NCI-H1105 (cell line): Measurements from ENCODE around the gene BTRC.
A peak's percentile ranks its signal among the peaks of the same experiment; 100 is the strongest.
"Not testable (repeated sequence)": the region's sequence is repeated elsewhere in the genome, so short reads cannot be mapped to it uniquely, and the experiment has no call there.

Experiments
- DNase-seq: peaks from one replicate; lab custom pipeline; 2025; lab: John Stamatoyannopoulos, UW

Gene BTRC

DNA sequence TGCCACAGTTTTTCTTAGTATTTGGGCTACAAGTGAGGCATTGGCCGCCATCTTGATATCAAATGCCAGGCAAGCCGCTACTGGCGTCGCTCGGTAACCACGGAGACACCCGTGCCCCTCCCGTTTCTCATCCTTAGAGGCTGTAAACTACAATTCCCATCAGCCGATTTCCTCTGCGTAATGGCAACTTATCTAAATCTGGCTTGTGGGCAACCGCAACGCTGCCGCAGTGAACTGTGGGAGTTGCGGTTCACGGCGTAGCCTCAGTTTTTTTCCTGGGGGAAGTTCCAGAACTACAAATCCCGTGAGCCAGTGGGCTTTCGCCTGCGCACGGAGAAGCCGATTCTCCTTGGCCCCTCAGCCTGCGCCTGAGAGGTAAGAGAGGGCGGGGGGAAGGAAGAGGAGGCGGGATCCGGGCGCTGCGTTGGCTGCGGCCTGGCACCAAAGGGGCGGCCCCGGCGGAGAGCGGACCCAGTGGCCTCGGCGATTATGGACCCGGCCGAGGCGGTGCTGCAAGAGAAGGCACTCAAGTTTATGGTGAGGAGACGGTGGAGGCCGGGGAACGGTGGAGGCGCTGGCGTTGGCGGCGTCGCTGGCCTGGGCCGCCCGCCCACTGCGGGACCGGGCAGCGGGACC lies at the start of gene BTRC:
Gene BTRC, plus strand, starts transcription at position 474 of the 636 bp plus-strand sequence. Its CDS starts 16 bp downstream, at position 490.
- peak; percentile 93 for DNase-seq

GRCh38 chr10:101304316-101304715 lies 49.6 kb upstream of the BTRC start:
- no peak for DNase-seq

DNA sequence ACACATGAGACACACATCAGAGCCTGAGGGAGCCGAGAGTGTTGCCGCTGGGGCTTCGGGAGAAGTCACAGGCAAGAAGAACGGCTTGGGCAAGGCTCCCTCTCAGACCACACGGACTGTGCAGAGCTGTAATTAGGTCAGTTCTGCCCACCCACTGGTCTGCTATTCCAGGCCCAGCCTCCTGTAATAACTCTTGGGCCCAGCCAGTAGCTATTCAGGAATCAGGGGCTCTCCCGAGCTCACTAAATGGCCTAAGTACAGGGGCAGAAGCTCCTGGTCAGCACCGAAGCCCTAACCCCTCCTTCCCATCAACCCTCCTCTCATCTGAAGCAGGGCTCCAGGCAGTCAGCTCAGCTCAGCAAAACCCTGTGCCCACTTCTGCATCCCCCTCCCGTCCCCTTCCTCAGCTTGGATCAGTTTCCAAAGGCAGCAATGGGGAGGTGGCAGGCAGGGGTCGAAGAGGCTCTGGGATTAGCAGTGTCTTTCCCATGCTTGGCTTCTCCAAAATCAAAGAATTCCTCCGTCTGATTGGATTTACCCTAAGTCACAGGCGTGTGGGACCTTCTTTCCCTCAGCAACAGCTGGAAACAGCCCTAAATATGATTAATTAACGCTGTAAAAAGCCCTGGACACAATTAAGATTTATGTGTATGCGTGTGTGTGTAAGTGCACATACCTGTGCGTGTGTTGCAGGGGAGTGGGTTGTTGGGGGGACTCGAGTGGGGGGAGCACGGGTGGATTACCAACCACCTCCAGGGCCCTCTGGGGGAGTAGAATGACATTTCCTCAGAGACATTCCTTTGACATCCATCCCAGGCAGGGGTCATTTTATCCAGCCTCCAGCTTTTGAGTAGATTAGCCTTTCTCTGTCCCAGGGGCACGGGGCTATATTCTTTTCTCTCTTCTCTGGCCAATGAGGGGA lies 48.4 kb upstream of the BTRC start:
- no peak for DNase-seq

- no peak for DNase-seq
Measured at GRCh38 chr10:101308051-101308450, 45.9 kb upstream of the BTRC start.

DNA sequence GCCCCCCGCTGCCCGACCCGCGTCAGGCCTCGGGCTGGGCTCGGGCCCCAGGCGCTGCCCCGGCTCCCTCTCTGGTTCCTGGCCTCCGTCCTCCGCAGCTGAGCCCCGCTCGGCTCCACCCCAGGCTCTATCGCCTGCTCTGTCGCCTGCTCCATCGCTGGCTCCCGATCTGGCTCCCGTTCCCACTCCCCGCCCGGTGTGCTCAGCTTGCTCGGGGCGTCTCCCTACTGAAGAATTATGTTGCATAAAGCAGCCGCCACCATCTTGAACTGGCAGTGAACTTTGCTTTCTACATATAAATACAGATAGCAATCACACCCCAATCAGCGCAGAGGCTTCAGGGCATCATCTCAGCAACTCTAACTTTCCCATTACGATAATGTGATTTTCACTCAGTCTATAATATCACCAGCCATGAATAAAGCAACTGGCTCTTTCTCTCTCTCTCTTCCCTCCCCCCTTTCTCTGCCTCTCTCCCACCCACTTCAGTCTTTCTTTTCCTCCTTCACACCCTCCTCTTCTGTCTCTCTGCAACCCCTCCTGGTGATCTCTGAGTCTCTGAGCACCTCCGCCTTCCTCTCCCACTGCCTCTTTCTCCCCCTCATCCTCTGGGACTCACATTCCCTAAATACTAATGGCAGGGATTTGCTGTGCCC lies 43.3 kb upstream of the BTRC start:
- no peak for DNase-seq

DNA sequence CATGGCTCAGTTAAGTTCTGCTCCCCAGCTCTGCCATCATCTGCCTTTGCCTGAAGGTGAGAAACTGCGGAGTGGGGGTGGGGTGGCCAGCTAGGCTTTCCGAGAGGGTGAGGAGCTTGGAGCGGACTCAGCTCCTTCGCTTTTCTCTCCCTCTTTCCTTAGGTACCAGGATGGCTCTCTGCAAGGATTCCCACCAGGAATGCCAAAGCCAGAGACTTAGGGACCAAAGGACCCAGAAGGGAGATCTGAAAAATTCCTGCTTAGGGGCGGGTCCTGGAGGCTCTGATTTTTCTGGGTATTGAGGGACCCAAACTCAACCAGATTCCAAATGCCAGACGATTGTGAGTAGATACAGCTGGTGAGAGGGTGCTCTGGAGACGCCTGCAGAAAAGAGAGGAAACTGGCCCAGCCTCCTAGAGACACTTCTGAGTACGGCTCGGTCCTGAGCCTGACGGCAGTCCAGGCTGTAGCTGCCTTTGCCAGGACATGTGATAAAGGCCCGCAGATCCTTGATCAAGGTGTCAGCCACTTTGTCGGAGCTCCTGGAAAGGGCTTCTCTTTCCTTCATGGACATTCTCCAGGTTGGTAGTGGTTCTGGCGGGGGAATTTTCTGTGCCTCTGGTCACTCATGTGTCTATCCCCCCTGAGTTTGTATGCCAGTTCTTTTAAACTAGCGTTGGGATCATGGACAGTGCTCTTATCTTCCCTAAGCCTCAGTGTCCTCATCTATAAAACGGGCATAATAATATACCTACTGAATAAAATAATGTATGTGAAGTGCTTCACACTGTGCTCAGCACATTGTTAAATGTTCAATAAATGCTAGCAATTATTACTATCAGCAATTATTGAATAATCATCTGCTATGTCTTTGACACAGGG lies 42.5 kb upstream of the BTRC start:
- DNase-seq = no peak

GRCh38 chr10:101319241-101319915 lies 34.6 kb upstream of the BTRC start:
- DNase-seq = no peak

DNA sequence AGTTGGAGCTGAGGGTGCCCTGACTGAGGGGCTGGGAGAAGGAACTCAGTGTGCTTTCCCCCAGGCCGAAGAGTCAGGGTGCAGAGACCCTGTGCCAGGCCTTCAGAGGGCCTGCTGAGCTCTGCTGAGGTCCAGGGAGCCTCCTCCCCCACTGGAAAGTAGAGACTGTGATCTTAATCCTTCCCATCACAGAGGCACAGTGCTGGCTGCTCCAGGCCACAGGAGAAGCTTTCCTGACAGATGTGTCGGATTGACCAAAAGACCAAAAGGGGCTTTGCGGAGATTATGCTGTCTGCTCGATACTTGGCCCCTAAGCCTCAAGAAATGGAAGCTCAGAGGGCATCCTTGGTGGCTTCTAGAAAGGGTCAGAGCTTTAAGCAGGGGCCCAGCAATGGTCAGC lies 32.9 kb upstream of the BTRC start:
- DNase-seq = no peak

DNA sequence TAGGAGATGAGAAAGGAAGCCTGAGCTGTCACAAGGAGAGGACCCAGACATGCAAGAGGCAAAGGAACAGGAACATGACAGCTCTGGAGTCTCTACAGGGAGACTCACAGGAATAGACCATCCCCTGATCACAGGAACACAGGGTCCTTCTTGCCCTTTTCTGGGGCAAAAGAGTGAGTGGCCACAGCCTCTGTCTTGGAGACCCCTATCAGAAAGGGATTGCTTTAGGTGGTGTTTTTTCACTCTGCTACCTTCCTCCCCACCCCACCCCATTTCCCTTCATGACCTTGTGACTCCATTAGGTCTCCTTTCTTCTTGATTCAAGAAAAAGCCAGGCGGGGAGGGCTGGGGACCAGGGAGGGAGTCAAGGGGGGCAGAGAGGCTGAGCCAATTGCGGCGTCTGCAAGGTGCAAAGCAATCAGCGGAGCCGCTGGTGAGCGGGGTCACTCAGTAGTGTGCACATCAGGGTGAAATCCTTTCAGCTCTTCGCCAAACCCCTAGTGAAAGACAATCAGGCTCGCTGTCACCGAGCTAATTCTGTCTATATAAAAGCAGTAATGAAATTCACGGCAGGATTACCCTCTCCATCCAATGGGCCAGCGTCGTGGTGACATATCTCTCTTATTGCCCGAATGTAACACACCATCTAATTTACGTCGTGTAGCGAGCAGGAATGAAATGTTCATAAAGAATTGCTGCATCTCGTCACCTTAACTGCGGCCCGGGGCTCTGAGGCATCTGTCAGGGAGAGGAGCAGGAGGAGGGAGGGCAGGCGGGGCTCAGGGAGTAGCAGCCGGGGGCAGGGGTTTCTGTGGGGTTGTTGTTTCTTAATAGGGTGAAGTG lies 31.5 kb upstream of the BTRC start:
- no peak for DNase-seq

DNA sequence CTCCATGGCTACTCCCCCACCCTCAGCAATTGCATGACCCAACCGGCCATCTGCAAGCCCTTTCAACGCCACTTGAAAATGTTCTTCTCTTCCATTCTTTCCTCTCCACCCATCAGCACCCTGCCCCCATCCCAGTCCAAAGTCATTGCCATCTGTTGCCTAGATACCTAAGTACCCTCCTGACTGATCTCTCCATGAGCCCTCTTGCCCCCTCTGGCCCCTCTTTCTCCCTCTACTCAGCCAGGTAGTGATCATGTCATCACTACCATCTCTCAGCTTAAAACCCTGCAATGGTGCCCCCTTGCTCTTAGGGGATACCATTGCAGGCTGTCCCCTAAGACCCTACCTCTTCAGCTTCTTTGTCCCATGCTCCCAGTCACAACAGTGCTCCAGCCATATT lies 30.5 kb upstream of the BTRC start:
- DNase-seq = no peak

DNA sequence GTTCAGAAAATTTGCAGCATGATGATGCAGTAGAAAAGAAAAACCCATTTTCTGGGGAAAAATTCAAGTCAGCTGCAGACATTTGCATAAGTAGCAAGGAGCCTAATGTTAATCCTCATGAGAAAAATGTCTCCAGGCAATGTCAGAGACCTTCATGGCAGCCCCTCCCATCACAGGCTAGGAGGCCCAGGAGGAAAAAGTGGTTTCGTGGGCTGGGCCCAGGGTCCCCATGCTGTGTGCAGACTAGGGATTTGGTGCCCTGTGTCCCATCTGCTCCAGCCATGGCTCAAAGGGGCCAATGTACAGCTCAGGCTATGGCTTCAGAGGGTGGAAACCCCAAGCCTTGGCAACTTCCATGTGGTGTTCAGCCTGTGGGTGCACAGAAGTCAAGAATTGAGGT lies 26.5 kb upstream of the BTRC start:
- not testable (repeated sequence) for DNase-seq

DNA sequence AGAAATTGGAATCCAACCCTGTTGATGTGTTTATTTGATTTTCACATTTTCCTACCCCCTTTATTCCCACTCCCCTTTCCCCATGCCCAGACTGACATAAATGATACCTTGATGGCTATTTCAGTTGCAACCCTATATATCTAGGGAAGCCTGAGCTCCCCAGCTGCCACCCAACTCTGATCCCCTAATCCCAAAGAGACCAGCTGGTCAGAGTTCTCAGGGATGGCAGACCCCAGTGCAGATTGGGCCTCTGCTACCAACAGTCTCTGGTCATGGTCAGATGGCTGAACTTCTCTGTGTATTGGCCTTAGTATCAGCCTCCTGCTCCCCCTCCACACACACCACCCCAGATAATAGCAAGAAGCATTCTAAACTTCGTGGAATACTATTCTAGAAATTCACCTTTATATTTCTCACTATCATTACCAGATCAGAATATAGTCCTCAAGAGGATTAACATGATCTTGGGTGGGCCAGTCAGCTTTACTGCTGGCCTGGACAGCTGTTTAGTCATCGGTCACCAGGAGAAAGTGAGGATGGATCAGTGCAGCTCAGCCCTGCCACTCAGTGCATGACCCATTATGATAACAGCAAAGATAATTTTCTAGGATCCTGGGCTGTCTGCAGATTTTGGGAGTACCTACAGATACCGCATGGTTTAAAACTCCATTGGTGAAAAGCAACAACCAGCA lies 24.5 kb upstream of the BTRC start:
- no peak for DNase-seq

DNA sequence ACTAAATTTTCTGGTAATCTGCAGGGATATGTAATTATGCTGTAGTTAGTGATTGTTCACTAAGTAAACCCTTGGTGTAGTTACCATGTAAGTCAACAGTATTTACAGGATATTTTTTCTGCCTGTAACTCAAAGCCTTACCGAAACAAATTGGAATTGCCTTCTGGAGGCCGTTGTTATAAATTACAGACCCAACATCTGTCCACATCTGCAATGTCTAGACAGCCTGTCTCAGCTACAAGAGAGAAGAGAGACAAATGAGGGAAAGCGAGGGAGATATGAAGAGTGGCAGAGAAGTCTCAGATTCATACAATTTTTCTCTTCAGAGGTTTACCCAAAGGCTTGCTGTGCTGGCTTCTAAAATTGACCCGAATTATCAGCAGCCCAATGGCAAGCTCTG lies 23.7 kb upstream of the BTRC start:
- DNase-seq = no peak

GRCh38 chr10:101330631-101331225 lies 23.2 kb upstream of the BTRC start:
- DNase-seq = no peak

DNA sequence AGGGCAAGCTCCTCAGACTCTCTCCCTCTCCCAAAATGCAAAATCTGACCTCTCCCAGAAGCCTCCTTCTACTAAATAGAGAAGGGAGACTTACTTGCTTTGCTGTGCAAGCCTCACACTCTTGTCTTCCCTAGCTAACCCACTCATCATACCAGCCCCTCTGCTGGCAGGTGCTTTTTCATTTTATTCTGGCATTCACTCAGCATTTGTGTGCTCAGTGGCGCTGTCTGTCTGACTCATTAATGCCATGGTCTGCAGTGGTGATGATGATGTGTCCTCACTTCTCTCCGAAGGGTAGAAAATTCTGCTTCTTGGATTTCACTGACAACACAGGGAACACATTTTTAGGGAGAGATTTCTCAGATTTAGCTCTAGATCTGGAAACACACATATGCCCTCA lies 22.0 kb upstream of the BTRC start:
- DNase-seq = no peak

DNA sequence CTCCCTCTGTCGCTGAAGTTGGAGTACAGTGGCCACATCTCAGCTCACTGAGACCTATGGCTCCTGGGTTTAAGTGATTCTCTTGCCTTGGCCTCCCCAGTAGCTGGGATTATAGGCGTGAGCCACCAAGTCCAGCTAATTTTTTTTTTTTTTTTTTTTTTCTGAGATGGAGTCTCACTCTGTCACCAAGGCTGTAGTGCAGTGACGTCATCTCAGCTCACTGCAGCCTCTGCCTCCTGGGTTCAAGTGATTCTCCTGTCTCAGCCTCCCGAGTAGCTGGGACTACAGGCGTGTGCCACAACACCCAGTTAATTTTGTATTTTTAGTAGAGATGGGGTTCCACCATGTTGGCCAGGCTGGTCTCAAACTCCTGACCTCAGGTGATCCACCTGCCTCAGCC lies 19.7 kb upstream of the BTRC start:
- DNase-seq = not testable (repeated sequence)

- DNase-seq = no peak
Measured at GRCh38 chr10:101336382-101336781, 17.6 kb upstream of the BTRC start.

GRCh38 chr10:101337836-101338235 lies 16.1 kb upstream of the BTRC start:
- DNase-seq = no peak

DNA sequence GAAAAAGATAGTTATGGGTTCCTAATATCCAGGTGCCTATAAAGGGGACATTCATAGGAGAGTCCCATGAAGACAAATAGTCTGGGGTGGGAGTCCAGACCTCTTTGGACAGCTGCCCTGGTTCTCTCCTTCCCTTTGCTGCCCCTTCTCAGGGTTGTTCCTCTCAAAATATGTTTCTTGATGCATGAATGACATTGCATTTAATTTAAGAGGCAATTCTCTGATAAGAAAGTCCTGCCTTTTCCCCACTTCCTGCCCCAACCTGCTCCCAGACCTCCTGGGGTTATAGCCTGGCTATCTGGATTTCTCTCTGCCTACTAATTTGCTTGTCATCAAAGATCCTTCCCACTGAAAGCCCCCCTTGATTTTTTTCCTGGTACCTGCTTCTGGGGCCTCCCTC lies 12.5 kb upstream of the BTRC start:
- no peak for DNase-seq
